HG02970 (cell line): ENCODE data around the gene MAN1A1.
A peak's percentile ranks its signal among the peaks of the same experiment; 100 is the strongest.

Source experiments
- ATAC-seq: cut with Tn5 transposase; IDR thresholded peaks from one replicate; pipeline ENCODE4 v1.9.1; 2021; ENCODE audit warnings: mild to moderate bottlenecking, moderate library complexity, moderate number of reproducible peaks; ENCODE audit not compliant: unreplicated experiment, low FRiP score

MAN1A1 gene

DNA sequence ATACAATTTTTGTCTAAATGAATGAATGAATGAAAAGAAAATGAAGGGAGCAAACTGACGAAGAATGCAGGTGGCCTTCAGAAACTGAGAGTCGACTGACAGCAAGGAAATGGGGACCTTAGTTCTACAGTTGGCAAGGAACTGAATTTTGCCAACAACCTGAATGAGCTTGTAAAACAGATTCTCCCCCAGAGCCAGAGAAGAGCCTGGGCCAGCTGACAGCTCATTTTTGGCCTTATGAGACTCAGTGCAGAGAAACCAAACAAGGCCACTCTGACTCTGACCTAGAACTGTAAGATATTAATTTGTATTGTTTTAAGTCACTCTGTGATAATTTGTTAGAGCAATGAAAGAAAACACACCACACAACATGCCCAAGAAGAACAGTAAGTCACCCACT lies 21.8 kb downstream of the MAN1A1 start:
- ATAC-seq, result no peak

DNA sequence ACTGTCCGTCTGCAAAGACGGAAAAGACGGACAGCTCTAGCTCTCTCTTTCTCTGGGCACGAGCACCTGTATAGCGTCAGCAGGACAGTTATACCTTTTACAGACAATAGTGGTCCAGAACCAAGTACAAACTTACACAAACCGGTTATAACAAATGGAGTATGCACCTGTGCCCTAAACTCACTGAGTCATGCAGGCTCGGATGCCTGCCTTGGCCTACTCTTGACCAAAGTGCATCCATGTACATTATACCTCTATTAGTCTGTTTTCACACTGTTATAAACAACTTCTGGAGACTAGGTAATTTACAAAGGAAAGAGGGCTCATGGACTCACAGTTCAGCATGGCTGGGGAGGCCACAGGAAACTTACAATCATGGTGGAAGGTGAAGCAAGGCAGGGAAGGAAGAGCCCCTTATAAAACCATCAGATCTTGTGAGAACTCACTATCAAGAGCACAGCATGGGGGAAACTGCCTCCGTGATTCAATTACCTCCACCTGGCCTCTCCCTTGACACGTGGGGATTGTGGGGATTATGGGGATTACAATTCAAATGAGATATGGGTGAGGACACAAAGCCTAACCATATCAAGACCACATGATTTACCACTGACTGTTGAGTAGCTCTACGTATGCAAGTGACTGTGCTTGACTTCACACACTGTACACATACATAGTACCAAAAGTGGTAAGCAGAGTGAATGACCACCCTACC lies 23.1 kb downstream of the MAN1A1 start:
- ATAC-seq, result no peak

DNA sequence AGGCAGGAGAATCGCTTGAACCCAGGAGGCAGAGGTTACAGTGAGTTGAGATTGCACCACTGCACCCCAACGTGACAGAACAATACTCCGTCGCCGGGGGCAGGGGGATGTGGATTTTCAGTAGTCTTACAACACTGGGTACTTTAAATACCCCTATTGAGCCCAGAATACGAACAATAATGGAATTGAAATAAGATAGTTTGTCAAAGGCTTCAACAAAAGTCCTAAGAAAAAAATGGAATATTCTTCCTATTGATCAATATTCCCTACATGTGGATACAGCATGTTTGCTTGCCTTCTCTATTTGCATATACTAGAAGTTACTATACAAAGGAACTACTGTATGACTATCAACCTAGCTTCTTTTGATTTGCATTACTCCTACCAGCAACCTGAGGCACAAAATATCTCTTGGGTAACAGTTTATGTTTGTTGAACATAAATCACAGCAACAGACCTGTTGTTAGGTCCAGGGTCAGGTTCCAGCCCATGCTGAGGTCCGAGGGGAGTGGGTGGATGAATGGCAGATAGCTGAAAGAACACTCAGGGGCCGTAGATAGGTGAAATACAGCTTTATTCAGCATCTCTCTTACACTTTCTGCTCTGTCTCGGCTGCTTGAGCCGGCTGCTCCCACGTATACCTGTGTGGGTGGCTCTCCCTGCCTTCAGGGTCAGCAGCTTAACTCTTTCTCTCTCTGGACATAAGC lies 23.8 kb downstream of the MAN1A1 start:
- no peak for ATAC-seq

- ATAC-seq, result no peak
Observed at GRCh38 chr6:119324718-119325117, 24.8 kb downstream of the MAN1A1 start.

DNA sequence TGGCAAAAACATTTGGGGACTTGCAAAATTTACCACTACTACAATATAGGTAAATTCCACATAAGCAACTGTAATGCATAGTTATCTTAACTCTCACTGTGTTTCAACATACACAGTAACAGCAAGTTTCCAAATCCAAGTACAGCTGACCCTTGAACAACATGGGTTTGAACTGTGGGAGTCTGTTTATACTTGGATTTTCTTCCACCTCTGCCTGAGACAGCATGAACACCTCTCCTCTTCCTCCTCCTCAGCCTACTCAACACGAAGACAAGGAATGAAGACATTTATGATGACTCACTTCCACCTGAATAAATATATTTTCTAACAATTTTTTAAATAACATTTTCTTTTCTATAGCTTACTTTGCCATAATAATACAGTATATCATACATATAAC lies 25.6 kb downstream of the MAN1A1 start:
- no peak for ATAC-seq

DNA sequence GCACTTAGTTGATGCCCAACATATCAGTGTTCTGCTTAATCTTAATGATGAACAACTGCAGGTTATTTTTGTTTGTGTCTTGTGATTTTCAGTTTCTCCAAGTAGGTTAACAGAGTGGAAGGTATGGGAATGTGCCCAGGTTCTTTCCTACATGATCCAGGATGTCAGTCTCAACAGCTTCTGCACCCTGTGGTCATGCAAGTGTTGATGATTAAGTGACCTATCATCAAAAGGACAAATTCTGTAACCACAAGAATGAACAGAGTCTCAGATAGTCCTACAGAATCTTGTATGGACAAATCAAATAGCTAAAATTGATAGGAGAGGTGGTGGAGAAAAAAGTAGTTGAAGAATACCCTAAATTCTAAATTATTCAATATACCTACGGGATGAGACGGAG lies 26.1 kb downstream of the MAN1A1 start:
- no peak for ATAC-seq

DNA sequence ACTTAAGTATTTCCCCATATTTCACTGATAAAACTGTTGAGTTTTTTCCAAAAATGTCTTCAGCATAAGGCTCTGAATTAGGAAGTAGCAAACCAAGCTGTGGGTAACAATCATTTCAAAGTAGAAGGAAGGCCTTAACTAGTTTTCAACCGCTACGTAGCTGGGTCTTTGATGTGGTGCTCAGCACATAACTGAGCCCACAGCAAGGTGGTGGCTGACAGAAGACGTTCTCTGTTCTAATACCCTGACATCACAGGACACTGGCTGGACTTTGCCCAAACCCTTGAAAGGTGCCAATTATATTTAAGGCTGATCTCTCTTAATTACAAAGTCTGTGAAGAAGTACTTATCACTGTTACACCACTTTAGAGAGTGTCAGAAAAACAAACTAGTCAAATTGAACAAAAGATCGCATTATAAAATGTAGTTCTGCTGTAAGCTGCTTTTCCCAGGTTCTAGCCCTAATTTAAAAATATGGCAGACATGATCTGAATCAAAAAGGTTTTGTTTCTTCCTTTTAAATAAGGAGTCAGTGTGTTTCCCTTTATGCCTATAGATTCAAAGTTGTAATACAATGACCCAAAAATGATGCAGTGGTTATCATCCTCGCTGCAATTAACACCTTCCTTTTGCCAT lies 26.7 kb downstream of the MAN1A1 start:
- ATAC-seq, result no peak

DNA sequence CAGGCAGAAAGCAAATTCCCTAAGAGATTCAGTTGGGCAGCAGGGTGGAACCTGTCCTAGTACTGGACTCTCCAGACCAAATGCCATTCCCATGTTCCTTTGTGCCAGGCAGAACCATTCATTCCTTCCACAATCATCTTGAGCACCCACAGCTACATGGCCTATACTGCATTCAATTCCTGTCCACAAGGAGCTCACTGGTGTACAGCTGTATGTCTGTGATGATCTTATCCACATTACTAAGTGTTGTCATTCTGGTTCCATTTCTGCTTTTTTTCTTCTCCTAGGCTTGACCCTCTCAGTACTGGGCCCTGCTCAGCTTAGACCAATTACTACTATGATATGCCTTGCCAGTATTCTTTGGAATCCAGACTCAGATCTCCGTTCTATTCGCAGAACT lies 27.5 kb downstream of the MAN1A1 start:
- ATAC-seq, result no peak

DNA sequence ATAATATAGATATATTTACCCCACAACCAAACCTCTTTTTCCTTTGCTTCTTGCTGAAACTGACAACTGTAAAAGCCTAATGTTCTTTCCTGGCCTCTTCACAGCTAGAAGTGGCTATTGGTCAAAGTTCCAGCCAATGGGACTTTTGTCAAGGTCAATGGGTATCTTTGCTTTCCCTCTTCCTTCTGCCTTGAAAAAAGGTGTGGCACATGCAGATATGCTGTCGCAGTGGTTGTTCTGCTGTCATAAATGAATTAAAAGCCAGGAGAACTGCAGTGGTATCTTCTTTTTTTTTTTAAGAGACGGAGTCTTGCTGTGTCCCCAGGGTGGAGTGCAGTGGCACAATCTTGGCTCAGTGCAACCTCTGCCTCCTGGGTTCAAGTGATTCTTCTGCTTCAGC lies 29.9 kb downstream of the MAN1A1 start:
- ATAC-seq, result no peak

DNA sequence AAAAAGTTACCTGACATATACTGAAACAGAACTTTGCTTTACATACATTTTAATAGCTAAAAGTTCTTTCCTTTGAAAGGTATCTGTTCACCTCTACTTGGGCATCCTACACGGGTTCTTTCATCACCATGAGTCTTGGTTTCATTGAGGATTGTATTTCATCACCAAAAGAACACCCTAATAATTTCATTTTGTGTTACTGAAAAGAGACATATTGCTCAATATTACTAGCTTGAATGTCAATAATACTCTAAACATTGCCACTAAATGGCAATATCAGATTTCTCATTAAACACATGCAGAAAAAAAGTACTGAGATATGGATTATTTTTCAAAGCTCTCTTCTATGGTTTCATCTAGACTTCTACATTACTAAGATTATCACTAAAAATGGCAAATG lies 30.8 kb downstream of the MAN1A1 start:
- ATAC-seq, result no peak

DNA sequence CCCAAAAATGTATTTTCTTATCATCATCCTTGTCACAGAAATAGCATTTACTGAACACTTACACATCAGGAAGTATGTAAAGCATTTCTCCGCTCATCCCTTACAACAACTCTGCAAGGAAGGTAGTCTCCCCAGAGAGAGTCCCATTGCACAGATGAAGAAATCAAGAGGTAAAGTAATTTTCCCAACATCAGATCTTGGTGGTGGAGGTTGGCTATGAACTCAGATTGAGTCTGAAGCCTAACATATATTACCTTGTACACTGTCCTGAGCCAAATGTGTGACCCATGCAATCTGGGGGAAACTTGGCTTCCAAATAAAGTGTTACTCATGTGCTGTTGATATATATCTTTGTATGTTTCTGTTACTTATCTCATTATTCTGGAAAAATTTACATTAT lies 31.4 kb downstream of the MAN1A1 start:
- no peak for ATAC-seq

DNA sequence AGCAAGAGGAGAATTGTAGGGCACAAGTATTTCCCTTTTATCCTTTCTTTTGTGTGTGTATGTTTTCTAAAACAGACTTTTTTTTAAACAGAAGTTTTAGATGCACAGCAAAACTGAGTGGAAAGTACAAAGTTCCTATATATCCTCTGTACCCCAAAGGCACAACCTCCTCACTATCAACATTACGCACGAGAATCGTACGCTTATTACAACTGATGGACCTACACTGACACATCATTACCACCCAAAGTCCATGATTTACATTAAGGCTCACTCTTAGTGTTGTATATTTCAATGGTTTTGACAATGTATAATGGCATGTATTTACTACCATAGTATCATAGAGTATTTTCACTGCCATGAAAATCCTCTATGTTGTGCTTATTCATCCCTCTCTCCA lies 32.6 kb downstream of the MAN1A1 start:
- ATAC-seq, result no peak

DNA sequence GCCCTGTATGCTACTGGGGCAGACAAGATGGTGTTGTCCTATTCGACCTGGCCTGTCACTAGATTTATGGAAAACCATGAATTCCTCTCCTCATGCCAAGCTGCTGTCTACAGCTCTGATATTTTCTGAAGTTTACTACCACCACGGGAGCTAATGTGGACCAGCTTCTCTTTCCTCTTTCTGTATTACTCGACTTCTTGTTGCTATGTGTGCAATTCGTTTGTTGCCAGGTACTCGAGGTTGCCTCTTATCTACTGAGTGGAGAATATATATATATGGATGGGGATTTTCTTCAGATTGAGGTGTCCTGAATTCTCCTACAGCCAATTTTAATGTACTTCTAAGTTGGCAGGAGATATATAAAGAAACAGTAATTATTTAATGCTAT lies 34.7 kb downstream of the MAN1A1 start:
- ATAC-seq, result peak; percentile 47

- peak; percentile 54 for ATAC-seq
Observed at GRCh38 chr6:119313937-119314884, 35.4 kb downstream of the MAN1A1 start.

DNA sequence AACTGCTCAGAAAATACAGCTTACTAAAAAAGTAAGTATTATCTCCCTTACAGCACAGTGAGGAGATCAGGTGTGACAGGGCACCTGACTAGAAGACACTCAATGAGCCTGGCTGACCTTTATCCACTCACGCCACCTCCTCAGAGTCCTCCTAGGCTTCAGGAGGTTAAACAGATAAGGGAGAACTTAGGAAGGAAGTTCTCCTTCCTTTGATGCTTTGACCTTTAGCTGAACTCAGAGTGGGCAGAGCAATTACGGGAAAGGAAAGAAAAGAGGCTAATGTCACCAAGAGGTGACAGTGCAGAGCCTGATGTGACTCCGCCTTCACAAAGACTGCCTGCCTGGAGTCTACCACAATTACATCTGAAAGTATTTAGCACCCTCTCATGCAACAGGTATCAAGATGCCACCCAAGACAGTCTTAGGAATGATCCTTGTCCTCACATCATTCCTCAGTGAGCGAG lies 36.7 kb downstream of the MAN1A1 start:
- no peak for ATAC-seq

GRCh38 chr6:119312441-119312840 lies 37.1 kb downstream of the MAN1A1 start:
- no peak for ATAC-seq

DNA sequence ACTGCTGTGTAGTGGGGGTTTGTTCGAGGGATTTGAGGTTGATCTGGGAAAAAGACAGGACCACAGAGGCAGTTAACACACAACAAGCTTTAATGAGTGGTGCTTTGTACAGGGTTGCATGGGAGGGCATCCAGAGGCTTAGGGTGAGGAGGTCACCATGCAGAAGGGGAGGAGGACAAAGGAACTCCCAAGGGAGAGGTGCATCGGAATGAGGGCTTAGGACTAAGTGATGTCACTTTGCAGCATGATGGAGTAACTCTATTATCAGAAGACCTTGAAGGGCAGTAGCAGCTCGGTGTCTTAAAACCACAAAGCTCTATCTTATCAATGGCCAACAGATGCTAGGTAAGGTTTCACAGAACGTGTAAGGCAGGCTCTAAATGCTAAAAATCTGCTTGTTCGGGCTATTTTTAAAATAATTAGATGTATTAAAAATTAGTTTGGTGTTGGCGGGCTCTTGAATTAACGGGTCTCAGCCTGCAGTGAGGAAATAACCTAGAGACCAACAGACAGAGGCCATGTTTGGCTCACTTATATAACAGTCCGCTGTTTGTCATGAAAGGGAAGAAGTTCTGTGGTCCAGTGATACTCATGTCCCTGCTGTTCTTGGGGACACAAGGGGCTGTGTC lies 37.9 kb downstream of the MAN1A1 start:
- ATAC-seq, result no peak

- no peak for ATAC-seq
Observed at GRCh38 chr6:119310486-119311036, 39.0 kb downstream of the MAN1A1 start.

DNA sequence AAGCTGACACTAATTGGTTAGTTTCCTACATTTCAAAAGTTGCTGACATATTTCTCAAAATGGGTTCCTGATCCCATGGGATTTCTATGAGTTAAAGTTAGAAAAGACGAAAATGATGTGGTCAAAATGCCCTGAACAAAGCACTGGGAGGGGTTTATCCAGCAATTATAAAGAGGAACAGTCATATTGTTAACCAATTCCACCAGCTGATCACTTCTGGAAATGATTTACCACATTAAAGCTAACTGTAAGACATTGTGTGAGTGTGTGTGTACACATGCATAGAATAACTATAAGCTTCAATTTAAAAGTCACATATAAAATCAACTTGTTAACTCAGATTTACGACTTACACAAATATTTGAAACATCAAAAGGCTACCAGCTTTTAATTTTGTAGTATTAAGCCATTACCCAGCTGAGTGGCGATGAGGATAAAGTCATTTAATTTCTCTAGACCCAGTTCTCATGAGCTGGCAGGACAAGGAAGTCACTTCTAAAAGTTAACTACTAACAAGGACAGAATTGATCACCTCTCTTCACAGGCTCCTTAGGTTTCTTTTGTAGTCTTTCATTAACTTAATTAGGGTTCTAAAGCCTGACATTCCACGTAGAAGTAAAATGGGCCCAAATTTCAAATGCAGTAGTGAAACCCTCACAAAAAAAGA lies 40.4 kb downstream of the MAN1A1 start:
- ATAC-seq, result no peak
